A673 (cell line): ENCODE measurements around the gene CSPG4. TPM values are rescaled to one million over a fixed set of nuclear protein-coding genes. Genes with fewer than 3 reads are reported as not detected.
"Not testable (repeated sequence)": the region's sequence is repeated elsewhere in the genome, so short reads cannot be mapped to it uniquely, and the experiment has no call there.

ENCODE experiments used
- BruUV-seq: library from RNA; stranded (reverse); fragments of 400-500 nt; replicated peaks from 2 replicates; lab custom pipeline; 2021; lab: Mats Ljungman, UMichigan
- CTCF ChIA-PET: fragments of 300-600 bp; sonication (Branson Sonifier 250); formaldehyde crosslinking; loops from one replicate; lab custom pipeline; 2022; ENCODE audit warnings: antibody characterized with exemption; lab: Charles Lee
- POLR2A ChIA-PET: fragments of 300-600 bp; sonication (Branson Sonifier 250); formaldehyde crosslinking; loops from one replicate; lab custom pipeline; 2022; ENCODE audit warnings: antibody characterized with exemption; ENCODE audit not compliant: low non-redundant PET; lab: Charles Lee
- DNase-seq: peaks from one replicate; pipeline ENCODE4 v3.0.0-alpha.2; 2015; ENCODE audit warnings: low spot score
- H3K27ac ChIP-seq: fragments of 200-600 bp; sonication (generic); 2 replicates; pipeline ENCODE4 v1.5.1; 2016; ENCODE audit warnings: mixed run types, low read depth, mild to moderate bottlenecking, mixed read lengths, antibody characterized with exemption, low read length; ENCODE audit not compliant: poor library complexity, severe bottlenecking
- H3K27me3 ChIP-seq: fragments of 200-600 bp; sonication (generic); replicated peaks from 2 replicates; pipeline ENCODE4 v1.6.1; 2017; ENCODE audit warnings: mixed run types, low read depth, mild to moderate bottlenecking, mixed read lengths, antibody characterized with exemption, low read length; ENCODE audit not compliant: insufficient read depth, poor library complexity
- H3K36me3 ChIP-seq: fragments of 200-600 bp; sonication (generic); 2 replicates; pipeline ENCODE4 v1.6.1; 2016; ENCODE audit warnings: mixed run types, mild to moderate bottlenecking, mixed read lengths, antibody characterized with exemption, low read length; ENCODE audit not compliant: insufficient read depth, poor library complexity, severe bottlenecking
- H3K4me1 ChIP-seq: fragments of 200-600 bp; sonication (generic); 2 replicates; pipeline ENCODE4 v1.6.1; 2017; ENCODE audit warnings: mixed run types, mild to moderate bottlenecking, mixed read lengths, antibody characterized with exemption, low read length; ENCODE audit not compliant: insufficient read depth, poor library complexity, severe bottlenecking
- H3K4me3 ChIP-seq: fragments of 200-600 bp; sonication (generic); 2 replicates; pipeline ENCODE4 v1.5.1; 2016; ENCODE audit warnings: low read depth, mixed run types, mild to moderate bottlenecking, mixed read lengths, low read length; ENCODE audit not compliant: poor library complexity, severe bottlenecking
- H3K9me3 ChIP-seq: fragments of 200-600 bp; sonication (generic); 2 replicates; pipeline ENCODE4 v1.6.1; 2016; ENCODE audit warnings: mixed run types, low read depth, mild to moderate bottlenecking, mixed read lengths, antibody characterized with exemption, low read length; ENCODE audit not compliant: poor library complexity, severe bottlenecking
- EZH2 ChIP-seq: fragments of 200-600 bp; sonication (generic); IDR thresholded peaks from 2 replicates; pipeline ENCODE4 v1.6.1; 2017; ENCODE audit warnings: borderline replicate concordance, low read depth, mild to moderate bottlenecking, mixed read lengths, antibody characterized with exemption, low read length; ENCODE audit not compliant: poor library complexity, severe bottlenecking
- intact Hi-C: fragments of 100-400 bp; cut with micrococcal nuclease; formaldehyde crosslinking; loops from one replicate; pipeline ENCODE4 v1.10.0; 2022; ENCODE audit not compliant: unreplicated experiment
- total RNA-seq: library from RNA; stranded (reverse); gene quantifications from 2 replicates; pipeline ENCODE4 v1.2.3, GENCODE V29; 2021
- TF ChIP-seq, protein P1 (sequence below): fragments of 300-800, 200-600 bp; sonication (generic); conservative IDR thresholded peaks from 2 replicates; pipeline ENCODE4 v1.5.1; 2017; ENCODE audit warnings: low read depth, mild to moderate bottlenecking, antibody characterized with exemption, low read length, moderate library complexity, mixed read lengths

CSPG4 gene
- total RNA-seq, 1 experiment from 2014 or later = 0.11 TPM

DNA sequence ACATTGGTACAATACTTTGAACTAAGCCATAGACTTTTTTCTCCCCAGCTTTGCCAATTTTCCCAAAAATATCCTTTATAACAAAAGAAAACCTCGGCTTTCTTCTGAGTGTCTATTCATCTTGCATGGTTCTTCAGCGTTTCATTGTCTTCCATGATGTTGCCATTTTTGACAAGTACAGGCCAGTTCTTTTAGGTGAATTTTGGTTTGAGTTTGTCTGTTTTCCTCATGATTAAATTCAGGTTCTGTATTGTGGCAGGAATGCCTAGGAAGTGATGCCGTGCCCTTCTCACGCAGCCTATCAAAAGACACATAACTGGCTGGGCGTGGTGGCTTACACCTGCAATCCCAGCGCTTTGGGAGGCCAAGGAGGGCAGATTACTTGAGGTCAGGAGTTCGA, 7.6 kb upstream of the CSPG4 start:
- Histone ChIP-seq H3K4me1 (no peaks in the 10 kb centered on the region), H3K9me3 (no peaks in the 10 kb centered on the region), H3K27me3 (no peaks in the 10 kb centered on the region), H3K36me3 (no peaks in the 10 kb centered on the region), H3K4me3 (no peak overlapping the region), H3K27ac (no peak overlapping the region)
- TF ChIP-seq, protein P1, sequence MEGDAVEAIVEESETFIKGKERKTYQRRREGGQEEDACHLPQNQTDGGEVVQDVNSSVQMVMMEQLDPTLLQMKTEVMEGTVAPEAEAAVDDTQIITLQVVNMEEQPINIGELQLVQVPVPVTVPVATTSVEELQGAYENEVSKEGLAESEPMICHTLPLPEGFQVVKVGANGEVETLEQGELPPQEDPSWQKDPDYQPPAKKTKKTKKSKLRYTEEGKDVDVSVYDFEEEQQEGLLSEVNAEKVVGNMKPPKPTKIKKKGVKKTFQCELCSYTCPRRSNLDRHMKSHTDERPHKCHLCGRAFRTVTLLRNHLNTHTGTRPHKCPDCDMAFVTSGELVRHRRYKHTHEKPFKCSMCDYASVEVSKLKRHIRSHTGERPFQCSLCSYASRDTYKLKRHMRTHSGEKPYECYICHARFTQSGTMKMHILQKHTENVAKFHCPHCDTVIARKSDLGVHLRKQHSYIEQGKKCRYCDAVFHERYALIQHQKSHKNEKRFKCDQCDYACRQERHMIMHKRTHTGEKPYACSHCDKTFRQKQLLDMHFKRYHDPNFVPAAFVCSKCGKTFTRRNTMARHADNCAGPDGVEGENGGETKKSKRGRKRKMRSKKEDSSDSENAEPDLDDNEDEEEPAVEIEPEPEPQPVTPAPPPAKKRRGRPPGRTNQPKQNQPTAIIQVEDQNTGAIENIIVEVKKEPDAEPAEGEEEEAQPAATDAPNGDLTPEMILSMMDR = no peak
- no peak for TF ChIP-seq EZH2
- ChIA-PET CTCF (no interaction called here), POLR2A (no interaction called here)
- no peak for DNase-seq
- intact Hi-C loops = no loop called here
- no TSS peak for BruUV-seq

DNA sequence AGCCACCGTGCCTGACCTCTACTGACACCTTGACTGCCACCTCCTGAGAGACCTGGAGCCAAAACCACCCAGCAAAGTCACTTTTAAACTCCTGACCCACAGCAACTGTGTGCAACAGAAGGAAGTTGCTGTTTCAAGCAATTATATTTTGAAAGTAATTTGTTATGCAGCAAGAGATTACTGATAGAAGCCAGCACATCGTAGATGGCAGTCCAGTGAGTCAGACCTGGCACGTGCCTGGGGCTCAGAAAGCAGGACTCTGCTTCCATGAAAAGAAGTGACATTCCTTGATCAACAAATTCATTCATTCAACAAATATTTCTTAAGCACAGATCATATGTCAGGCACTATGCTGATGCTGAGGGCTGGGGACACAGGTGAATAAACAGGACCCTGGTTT, 5.7 kb upstream of the CSPG4 start:
- intact Hi-C loops = no loop called here
- Histone ChIP-seq H3K27ac (no peak overlapping the region), H3K4me1 (no peaks in the 10 kb centered on the region), H3K36me3 (no peaks in the 10 kb centered on the region), H3K9me3 (no peaks in the 10 kb centered on the region), H3K27me3 (no peaks in the 10 kb centered on the region), H3K4me3 (no peak overlapping the region)
- ChIA-PET POLR2A (no interaction called here), CTCF (no interaction called here)
- DNase-seq = no peak
- no peak for TF ChIP-seq EZH2
- TF ChIP-seq, protein P1 = no peak
- no TSS peak for BruUV-seq

DNA sequence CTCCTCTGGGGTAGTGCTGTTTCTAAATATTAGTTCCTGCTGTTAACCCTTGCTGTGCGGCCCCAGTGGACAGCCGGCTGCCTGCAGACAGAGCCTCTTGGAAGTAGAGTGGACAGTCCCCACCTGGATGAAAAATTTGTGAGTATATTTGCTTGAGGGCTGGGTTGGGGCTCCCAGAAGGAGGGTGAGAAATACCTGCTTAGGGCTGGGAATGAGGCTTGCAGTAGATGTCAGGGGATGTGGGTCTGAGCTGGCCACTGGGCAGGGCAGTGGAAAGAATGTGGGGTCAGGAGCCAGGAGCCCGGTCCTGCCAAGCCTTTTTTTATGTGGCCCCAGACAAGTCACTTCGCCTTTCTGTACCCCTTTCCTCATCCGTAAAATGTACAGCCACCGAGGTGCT, 4.4 kb upstream of the CSPG4 start:
- DNase-seq, H3K4me1 ChIP-seq, intact Hi-C loops, POLR2A ChIA-PET, H3K27ac ChIP-seq, H3K36me3 ChIP-seq, H3K4me3 ChIP-seq, BruUV-seq, H3K27me3 ChIP-seq, CTCF ChIA-PET, H3K9me3 ChIP-seq: not testable (repeated sequence)

DNA sequence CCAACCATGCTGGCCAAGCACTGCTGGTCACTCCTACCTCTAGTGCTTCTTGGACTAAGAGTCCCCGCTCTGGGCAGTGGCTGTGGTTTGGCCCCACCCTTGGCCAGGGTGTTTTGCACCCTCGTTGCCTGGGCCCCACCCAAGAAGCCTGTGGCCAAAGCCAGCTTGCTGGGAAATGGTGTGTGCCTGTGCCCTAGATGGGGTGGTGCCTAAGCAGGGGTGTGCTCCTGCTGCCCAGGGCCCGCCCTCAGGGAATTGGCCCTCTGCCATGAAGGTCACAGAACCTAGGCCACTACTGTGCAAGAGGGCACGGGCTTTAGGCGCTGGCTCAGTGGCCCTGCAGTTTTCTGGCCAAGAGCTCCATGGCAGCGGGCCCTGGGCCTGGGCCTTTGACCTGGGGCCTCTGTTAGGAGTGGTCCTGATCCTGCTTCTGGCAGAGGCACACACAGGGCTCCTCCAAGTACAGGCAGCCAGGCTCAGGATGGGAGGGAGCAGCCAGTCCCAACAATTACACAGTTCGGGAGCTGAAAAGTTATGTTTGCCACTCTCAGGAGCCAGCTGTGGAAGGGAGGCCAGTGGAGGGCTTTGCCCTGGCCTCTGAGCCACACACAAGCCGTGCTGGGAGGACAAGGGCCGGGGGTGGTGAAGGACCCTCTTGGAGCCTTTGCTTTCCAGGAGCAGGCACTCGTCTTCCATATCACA, 3.8 kb upstream of the CSPG4 start:
- H3K27ac ChIP-seq, POLR2A ChIA-PET, intact Hi-C loops, H3K36me3 ChIP-seq, H3K27me3 ChIP-seq, H3K4me1 ChIP-seq, H3K9me3 ChIP-seq, H3K4me3 ChIP-seq, BruUV-seq, DNase-seq, CTCF ChIA-PET: not testable (repeated sequence)

DNA sequence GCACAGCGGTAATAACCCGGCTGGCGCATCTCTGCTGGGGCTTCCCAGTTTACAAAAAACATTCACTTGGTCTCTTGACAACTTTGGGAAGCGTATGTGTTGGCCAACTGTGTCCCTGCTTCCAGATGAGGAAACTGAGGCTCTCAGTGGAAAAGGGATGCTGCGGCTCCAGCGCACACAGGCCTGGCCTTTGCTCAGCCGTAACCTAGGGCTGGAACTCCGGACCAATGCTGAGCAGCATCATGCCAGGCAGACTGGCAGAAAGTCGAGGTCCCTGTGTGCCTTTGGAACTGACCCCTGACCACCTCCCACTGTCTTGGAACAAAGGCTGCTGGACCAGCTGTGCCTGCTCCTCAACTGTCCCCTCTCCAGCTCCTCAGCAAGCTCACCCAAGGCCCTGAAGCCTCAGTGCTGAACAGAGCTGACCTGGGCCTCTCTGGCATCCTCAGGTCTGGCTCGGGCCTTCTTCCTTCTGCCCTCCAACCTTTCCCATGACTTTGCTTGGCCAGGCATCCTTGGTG, 2.7 kb upstream of the CSPG4 start:
- H3K27ac ChIP-seq, DNase-seq, H3K36me3 ChIP-seq, BruUV-seq, CTCF ChIA-PET, intact Hi-C loops, H3K4me1 ChIP-seq, H3K27me3 ChIP-seq, POLR2A ChIA-PET, H3K4me3 ChIP-seq, H3K9me3 ChIP-seq: not testable (repeated sequence)
